Nephron (organoid): Measurements from ENCODE around the gene EFNA2.

Experiments used
- H3K27ac Mint-ChIP-seq, 3 experiments: 2 replicates each; pipeline ENCODE4 v1.8.0; 2020; ENCODE audit warnings: mixed read lengths in 3 of 3, mild to moderate bottlenecking in 2 of 3, moderate library complexity in 1 of 3
- H3K27me3 Mint-ChIP-seq: 2 replicates; pipeline ENCODE4 v1.8.0; 2021; ENCODE audit warnings: low read depth, mild to moderate bottlenecking, moderate library complexity, mixed read lengths
- H3K36me3 Mint-ChIP-seq: 2 replicates; pipeline ENCODE4 v1.8.0; 2020; ENCODE audit warnings: low read depth, mixed read lengths
- H3K4me1 Mint-ChIP-seq: 2 replicates; pipeline ENCODE4 v1.8.0; 2020; ENCODE audit warnings: mixed read lengths
- H3K4me3 Mint-ChIP-seq, 3 experiments: 2 replicates each; pipeline ENCODE4 v1.8.0; 2020; ENCODE audit warnings: mild to moderate bottlenecking in 3 of 3, mixed read lengths in 3 of 3, moderate library complexity in 2 of 3
- H3K9me3 Mint-ChIP-seq: 2 replicates; pipeline ENCODE4 v1.8.0; 2020; ENCODE audit warnings: mixed read lengths
- CTCF ChIP-seq, 3 experiments: fragments of 200-600 bp; sonication (generic); IDR thresholded peaks; one replicate each; pipeline ENCODE4 v1.5.0; 2021; ENCODE audit warnings: antibody characterized with exemption in 3 of 3; ENCODE audit not compliant: unreplicated experiment in 3 of 3

EFNA2 gene

DNA sequence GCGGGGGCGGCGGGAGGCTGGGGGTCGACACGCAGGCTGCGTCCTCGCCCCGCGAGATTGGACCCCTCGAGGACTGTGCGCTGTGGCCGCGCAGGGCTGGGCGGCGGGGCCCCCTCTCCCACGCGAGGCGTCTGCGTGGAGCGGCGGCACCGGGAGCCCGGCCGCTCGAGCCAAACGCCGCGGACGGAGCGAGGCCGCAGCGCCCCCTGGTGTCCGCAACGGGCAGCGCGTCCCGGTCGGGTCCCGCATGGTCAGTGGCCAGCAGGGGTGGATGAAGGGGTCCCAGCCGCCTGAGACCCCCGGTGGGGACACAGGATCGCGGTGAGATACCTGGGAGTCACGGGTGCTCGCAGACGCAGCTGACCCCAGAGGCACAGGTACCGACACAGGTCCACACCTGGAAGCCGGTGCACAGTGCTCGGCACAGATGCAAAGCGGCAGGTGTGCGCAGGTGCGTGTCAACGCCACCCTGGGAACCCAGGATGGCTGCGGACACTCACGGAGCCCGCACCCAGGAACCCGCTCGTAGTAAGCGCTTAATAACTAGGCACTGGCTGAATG is 18.7 kb upstream of the EFNA2 start:
- H3K27ac Mint-ChIP-seq: peak overlapping the region; percentile 45 to 80 (median 54)
- TF ChIP-seq CTCF (IDR thresholded peaks at IDR 0.05; ENCODE audit: unreplicated experiment in 3 of 3): peak; percentile 97 to 99 (median 98)
- H3K9me3 Mint-ChIP-seq: no peaks in the 10 kb centered on the region
- peak overlapping the region; percentile 84 to 88 (median 86) for H3K4me3 Mint-ChIP-seq
- H3K36me3 Mint-ChIP-seq: peaks cover 21% of the 10 kb centered on the region
- H3K27me3 Mint-ChIP-seq: peaks cover 5% of the 10 kb centered on the region
- H3K4me1 Mint-ChIP-seq: peaks cover 72% of the 10 kb centered on the region

DNA sequence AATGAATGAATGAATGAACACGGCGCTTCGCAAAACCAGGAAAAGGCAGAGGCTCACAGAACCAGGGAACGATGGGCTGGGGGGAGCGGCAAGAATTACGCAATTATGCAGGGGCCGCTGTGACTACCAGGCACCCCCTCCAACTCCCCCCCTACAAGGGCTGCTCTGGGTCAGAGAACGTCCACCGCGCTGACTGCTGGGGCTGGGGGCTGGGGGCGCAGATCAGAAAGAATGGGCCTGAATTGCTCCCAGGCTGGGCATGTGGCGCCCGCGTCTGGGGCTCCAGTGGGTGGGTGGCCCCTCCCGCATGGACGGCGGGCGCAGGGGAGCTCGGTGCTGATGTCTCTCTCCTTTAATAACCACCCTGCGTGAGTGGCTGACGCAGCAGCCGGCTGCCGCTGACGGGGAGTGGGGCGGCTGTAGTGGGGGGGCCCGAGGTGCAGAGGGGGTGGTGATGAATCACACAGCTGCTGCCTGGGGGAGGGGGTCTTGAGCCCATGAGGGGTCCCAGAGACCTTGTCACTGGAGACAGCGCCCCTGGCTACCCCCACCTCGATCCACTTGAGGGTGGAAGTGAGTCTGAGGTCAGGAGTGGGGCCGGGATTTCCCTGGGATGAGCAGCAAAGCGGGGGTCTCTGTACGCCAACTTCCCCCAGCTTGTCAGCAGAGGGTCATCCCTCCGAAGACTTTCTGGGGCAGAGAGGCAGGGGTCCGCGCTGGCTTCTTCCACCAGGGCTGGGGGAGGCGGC is 18.0 kb upstream of the EFNA2 start:
- Mint-ChIP-seq H3K36me3 (peaks cover 27% of the 10 kb centered on the region), H3K9me3 (no peaks in the 10 kb centered on the region), H3K4me1 (peaks cover 76% of the 10 kb centered on the region), H3K27me3 (peaks cover 5% of the 10 kb centered on the region), H3K4me3 (peak overlapping the region; percentile 84 to 88 (median 86)), H3K27ac (peak overlapping the region; percentile 54 to 95 (median 80))
- TF ChIP-seq CTCF (IDR thresholded peaks at IDR 0.05; ENCODE audit: unreplicated experiment in 3 of 3): no peak

DNA sequence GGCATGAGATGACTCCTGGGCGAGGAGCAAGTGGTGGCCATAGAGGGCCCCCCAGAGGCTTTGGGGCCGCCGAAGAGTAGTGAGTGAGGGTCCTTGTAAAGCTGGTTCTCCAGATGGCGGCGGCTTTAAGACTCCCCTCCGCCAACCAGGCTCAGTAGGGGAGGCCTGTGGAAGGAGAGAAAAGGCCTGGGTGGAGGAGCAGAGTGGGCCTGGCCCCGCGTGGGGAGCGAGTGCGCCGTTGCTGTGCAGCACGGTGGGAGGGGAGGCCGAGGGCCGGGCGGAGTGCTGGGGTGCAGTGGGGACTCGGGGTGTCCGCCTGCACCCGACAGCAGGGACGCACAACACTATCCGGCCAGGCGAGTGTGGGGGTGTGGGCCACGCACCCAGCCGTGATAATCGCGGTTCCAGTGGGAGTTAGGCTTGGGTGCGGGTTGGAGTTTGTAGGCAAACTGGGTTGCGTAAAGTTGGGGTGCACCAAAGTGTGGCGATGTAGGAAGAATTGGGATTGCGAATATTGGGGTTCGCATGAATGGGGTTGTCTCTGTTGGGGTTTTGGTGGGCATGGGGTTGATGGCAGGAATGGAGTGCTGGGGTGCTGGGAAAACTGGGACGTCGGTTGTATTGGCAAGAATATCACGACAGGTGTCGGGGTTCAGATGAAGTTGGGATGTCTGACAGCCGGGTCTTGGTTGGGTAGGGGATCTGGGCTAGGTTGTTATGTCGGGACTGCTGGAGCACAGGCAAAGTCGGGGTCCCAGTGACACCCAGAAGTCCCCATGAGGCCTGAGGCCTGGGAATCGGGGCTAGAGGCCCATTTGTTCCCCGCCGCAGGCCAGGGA is 17.2 kb upstream of the EFNA2 start:
- H3K27ac Mint-ChIP-seq: peak overlapping the region; percentile 82 to 95 (median 90)
- H3K4me1 Mint-ChIP-seq: peaks cover 75% of the 10 kb centered on the region
- peak overlapping the region; percentile 84 to 88 (median 86) for H3K4me3 Mint-ChIP-seq
- no peak for TF ChIP-seq CTCF (IDR thresholded peaks at IDR 0.05; ENCODE audit: unreplicated experiment in 3 of 3)
- peaks cover 33% of the 10 kb centered on the region for H3K36me3 Mint-ChIP-seq
- H3K9me3 Mint-ChIP-seq: no peaks in the 10 kb centered on the region
- H3K27me3 Mint-ChIP-seq: peaks cover 5% of the 10 kb centered on the region

GRCh38 chr19:1269065-1269477 is 16.6 kb upstream of the EFNA2 start, which contains the start of gene CIRBP:
TSS of gene CIRBP (plus strand) at chr19:1269332. CDS start at chr19:1270934, 1,602 bp downstream.
- H3K27ac Mint-ChIP-seq: peak within 1 kb of the TSS; percentile 83 to 98 (median 95)
- peaks cover 39% of the 10 kb centered on the region for H3K36me3 Mint-ChIP-seq
- H3K4me1 Mint-ChIP-seq: peaks cover 80% of the 10 kb centered on the region
- TF ChIP-seq CTCF (IDR thresholded peaks at IDR 0.05; ENCODE audit: unreplicated experiment in 3 of 3): no peak
- no peaks in the 10 kb centered on the region for H3K9me3 Mint-ChIP-seq
- peaks cover 5% of the 10 kb centered on the region for H3K27me3 Mint-ChIP-seq
- peak within 1 kb of the TSS; percentile 90 to 94 (median 92) for H3K4me3 Mint-ChIP-seq

GRCh38 chr19:1269478-1270212 is 16.0 kb upstream of the EFNA2 start:
- Mint-ChIP-seq H3K27ac (peak overlapping the region; percentile 83 to 98 (median 95)), H3K27me3 (peaks cover 5% of the 10 kb centered on the region), H3K4me1 (peaks cover 75% of the 10 kb centered on the region), H3K9me3 (no peaks in the 10 kb centered on the region), H3K36me3 (peaks cover 40% of the 10 kb centered on the region), H3K4me3 (peak overlapping the region; percentile 90 to 94 (median 92))
- no peak for TF ChIP-seq CTCF (IDR thresholded peaks at IDR 0.05; ENCODE audit: unreplicated experiment in 3 of 3)
